ENCODE results near the gene LMTK3.

LMTK3 gene

DNA sequence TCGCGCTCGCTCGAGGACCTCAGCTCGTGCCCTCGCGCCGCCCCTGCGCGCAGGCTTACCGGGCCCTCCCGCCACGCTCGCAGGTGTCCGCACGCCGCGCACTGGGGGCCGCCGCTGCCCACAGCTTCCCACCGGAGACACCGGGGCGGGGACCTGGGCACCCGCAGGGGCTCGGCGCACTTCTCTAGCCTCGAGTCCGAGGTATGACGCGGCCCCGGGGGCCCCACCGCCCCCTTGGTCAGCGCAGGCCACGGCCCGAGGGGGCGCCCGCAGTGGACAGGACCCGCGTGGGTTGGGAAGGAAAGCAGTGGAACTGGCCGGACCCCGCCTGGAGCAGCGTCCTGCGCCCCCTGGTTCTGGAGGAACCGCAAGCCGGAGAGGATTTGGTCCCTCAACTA is 67.9 kb downstream of the LMTK3 start:
- H3K36me3 ChIP-seq (ENCODE audit: control insufficient read depth, insufficient read depth, low read length): no peaks in the 10 kb centered on the region; the same call in 1 of the 2 replicates
- no peaks in the 10 kb centered on the region; the same call in 1 of the 2 replicates for H3K27me3 ChIP-seq (replicated peaks; ENCODE audit: control insufficient read depth, insufficient read depth, low read length)
- DNase-seq (ENCODE audit: extremely low read depth, insufficient read length): no peak
- TF ChIP-seq, protein P1, sequence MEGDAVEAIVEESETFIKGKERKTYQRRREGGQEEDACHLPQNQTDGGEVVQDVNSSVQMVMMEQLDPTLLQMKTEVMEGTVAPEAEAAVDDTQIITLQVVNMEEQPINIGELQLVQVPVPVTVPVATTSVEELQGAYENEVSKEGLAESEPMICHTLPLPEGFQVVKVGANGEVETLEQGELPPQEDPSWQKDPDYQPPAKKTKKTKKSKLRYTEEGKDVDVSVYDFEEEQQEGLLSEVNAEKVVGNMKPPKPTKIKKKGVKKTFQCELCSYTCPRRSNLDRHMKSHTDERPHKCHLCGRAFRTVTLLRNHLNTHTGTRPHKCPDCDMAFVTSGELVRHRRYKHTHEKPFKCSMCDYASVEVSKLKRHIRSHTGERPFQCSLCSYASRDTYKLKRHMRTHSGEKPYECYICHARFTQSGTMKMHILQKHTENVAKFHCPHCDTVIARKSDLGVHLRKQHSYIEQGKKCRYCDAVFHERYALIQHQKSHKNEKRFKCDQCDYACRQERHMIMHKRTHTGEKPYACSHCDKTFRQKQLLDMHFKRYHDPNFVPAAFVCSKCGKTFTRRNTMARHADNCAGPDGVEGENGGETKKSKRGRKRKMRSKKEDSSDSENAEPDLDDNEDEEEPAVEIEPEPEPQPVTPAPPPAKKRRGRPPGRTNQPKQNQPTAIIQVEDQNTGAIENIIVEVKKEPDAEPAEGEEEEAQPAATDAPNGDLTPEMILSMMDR (IDR thresholded peaks at IDR 0.05; ENCODE audit: insufficient read depth, low read length, poor library complexity, severe bottlenecking): no peak
- H3K4me3 ChIP-seq (replicated peaks; ENCODE audit: low read depth, low read length): no peak overlapping the region

DNA sequence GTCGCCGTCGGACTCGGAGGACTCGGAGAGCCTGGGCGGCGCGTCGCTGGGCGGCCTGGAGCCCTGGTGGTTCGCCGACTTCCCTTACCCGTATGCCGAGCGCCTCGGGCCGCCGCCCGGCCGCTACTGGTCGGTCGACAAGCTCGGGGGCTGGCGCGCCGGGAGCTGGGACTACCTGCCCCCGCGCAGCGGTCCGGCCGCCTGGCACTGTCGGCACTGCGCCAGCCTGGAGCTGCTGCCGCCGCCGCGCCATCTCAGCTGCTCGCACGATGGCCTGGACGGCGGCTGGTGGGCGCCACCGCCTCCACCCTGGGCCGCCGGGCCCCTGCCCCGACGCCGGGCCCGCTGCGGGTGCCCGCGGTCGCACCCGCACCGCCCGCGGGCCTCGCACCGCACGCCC is 68.4 kb downstream of the LMTK3 start:
- no peaks in the 10 kb centered on the region; the same call in 1 of the 2 replicates for H3K36me3 ChIP-seq (ENCODE audit: control insufficient read depth, insufficient read depth, low read length)
- DNase-seq (ENCODE audit: extremely low read depth, insufficient read length): no peak
- no peak overlapping the region for H3K4me3 ChIP-seq (replicated peaks; ENCODE audit: low read depth, low read length)
- H3K27me3 ChIP-seq (replicated peaks; ENCODE audit: control insufficient read depth, insufficient read depth, low read length): no peaks in the 10 kb centered on the region; the same call in 1 of the 2 replicates
- TF ChIP-seq, protein P1 (IDR thresholded peaks at IDR 0.05; ENCODE audit: insufficient read depth, low read length, poor library complexity, severe bottlenecking): no peak

DNA sequence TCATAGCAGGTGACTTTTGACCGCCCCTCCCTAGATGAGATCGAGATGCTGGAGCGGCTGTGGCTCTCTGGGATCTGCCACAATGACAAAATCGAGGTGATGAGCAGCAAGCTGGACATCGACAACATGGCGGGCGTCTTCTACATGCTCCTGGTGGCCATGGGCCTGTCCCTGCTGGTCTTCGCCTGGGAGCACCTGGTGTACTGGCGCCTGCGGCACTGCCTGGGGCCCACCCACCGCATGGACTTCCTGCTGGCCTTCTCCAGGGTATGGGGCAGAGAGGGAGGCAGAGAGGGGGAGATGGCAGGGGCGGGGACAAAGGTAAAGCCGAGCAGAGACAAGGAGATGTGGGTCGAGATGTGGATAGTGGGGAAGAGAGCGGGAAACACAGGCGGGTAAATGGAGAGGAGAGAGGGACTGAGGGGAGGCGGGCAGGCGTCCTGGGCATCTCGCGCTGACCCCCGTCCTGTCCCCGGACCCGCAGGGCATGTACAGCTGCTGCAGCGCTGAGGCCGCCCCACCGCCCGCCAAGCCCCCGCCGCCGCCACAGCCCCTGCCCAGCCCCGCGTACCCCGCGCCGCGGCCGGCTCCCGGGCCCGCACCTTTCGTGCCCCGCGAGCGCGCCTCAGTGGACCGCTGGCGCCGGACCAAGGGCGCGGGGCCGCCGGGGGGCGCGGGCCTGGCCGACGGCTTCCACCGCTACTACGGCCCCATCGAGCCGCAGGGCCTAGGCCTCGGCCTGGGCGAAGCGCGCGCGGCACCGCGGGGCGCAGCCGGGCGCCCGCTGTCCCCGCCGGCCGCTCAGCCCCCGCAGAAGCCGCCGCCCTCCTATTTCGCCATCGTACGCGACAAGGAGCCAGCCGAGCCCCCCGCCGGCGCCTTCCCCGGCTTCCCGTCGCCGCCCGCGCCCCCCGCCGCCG is 69.3 kb downstream of the LMTK3 start:
- Histone ChIP-seq H3K4me3 (replicated peaks; ENCODE audit: low read depth, low read length) (no peak overlapping the region), H3K36me3 (ENCODE audit: control insufficient read depth, insufficient read depth, low read length) (no peaks in the 10 kb centered on the region; the same call in 1 of the 2 replicates), H3K27me3 (replicated peaks; ENCODE audit: control insufficient read depth, insufficient read depth, low read length) (no peaks in the 10 kb centered on the region; the same call in 1 of the 2 replicates)
- DNase-seq (ENCODE audit: extremely low read depth, insufficient read length): no peak
- TF ChIP-seq, protein P1 (IDR thresholded peaks at IDR 0.05; ENCODE audit: insufficient read depth, low read length, poor library complexity, severe bottlenecking): no peak

DNA sequence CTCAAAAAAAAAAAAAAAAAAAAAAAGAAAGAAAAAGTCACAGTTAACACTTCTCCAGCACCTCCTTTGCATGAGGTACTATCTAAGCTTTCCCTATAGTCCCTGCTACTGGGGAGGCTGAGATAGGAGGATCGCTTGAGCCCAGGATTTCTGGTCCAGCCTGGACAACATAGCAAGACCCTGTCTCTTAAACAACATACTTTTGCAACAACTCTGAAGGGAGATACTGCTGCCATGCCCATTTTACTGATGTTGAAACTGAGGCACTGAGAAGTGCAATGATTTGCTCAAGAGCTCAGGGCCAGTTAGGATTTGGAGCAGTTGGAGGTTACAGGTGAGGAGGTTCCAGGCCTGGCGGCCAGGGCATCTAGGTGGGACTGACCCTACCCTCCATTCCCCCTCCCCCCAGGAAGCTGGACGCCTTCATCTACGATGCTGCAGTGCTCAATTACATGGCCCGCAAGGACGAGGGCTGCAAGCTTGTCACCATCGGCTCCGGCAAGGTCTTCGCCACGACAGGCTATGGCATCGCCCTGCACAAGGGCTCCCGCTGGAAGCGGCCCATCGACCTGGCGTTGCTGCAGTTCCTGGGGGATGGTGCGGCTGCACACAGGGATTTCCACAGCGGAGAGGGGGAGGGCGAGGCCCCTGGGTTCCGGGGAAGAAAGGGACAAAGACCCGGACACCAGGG is 70.1 kb downstream of the LMTK3 start:
- TF ChIP-seq, protein P1 (IDR thresholded peaks at IDR 0.05; ENCODE audit: insufficient read depth, low read length, poor library complexity, severe bottlenecking): no peak
- Histone ChIP-seq H3K36me3 (ENCODE audit: control insufficient read depth, insufficient read depth, low read length) (no peaks in the 10 kb centered on the region), H3K4me3 (replicated peaks; ENCODE audit: low read depth, low read length) (no peak overlapping the region), H3K27me3 (replicated peaks; ENCODE audit: control insufficient read depth, insufficient read depth, low read length) (no peaks in the 10 kb centered on the region; the same call in 1 of the 2 replicates)
- DNase-seq (ENCODE audit: extremely low read depth, insufficient read length): no peak

DNA sequence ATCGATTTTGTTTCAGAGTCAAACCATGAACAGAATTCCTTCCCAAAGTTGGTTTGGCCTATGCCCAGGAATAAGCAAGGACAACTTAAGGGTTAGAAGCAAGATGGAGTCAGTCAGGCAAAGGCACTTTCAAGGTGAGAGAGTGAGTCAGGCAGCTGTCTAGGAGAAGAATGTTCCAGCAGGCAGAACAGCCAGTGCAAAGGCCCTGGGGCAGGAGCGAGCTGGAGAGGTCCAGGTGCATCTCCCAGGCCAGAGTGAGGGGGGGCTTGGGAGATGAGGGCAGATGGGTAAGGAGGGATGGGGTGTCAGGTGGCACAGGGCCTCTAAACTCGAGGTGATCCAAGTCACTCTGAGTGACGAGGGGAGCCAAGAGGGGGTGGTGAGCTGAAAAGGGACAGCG is 75.0 kb downstream of the LMTK3 start:
- Histone ChIP-seq H3K4me3 (replicated peaks; ENCODE audit: low read depth, low read length) (no peak overlapping the region), H3K27me3 (replicated peaks; ENCODE audit: control insufficient read depth, insufficient read depth, low read length) (no peaks in the 10 kb centered on the region; the same call in 1 of the 2 replicates), H3K36me3 (ENCODE audit: control insufficient read depth, insufficient read depth, low read length) (no peaks in the 10 kb centered on the region)
- TF ChIP-seq, protein P1 (IDR thresholded peaks at IDR 0.05; ENCODE audit: insufficient read depth, low read length, poor library complexity, severe bottlenecking): no peak
- no peak for DNase-seq (ENCODE audit: extremely low read depth, insufficient read length)
